ENCODE measurements around the gene SDHA. TPM values are rescaled to one million over a fixed set of nuclear protein-coding genes. Genes with fewer than 3 reads are reported as not detected.
A peak's percentile ranks its signal among the peaks of the same experiment; 100 is the strongest.

SDHA gene
- total RNA-seq, 1 experiment from 2014 or later, result 134 TPM

DNA sequence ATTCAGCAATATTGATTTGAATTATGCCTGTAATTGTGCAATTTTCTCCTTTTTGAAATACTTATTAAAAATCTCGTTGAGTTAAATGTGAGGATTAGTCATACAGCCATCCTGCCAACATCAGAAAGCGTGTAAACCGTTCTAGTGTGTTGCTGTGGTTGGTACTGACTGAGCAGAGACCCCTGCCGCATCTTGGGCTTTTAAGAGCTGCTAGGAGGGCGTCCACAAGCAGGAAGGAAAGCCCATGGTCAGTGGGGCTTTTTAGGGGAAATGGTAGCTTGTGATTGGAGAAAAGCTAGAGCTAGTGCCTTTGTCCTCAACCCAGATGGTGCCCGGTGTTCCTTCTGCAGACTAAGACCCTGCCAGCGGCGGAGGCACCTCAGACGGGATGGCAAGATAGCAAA is 1.3 kb downstream of the SDHA start:
- Histone ChIP-seq H3K27me3 (ENCODE audit: insufficient read depth, low read length) (no peaks in the 10 kb centered on the region), H4K20me1 (ENCODE audit: insufficient read depth) (no peaks in the 10 kb centered on the region; the same call in 1 of the 2 replicates), H3K27ac (ENCODE audit: low read depth, low read length) (no peak overlapping the region), H3K9ac (ENCODE audit: low read length) (peak overlapping the region; percentile 92), H3K4me1 (ENCODE audit: control insufficient read depth in 1 of 2, insufficient read depth in 2 of 2, low read length in 2 of 2) (peaks cover 0 to 10% of the 10 kb centered on the region in 2 experiments; a peak in 1 of 4 replicates), H3K9me3 (ENCODE audit: control insufficient read depth in 1 of 2, insufficient read depth in 1 of 2, low read depth in 1 of 2, low read length in 2 of 2) (no peaks in the 10 kb centered on the region), H3K9me2 (ENCODE audit: insufficient read depth) (no peaks in the 10 kb centered on the region), H3K4me2 (ENCODE audit: low read length) (peak overlapping the region; percentile 67), H3K4me3 (replicated peaks in 1 of 2; ENCODE audit: low read depth in 1 of 2, low read length in 2 of 2) (peak overlapping the region; percentile 86), H3K36me3 (ENCODE audit: control insufficient read depth in 1 of 2, insufficient read depth in 2 of 2, low read length in 2 of 2) (peaks cover 0 to 6% of the 10 kb centered on the region in 2 experiments; a peak in 1 of 4 replicates), H3K79me2 (ENCODE audit: insufficient read depth, low read length) (peaks cover 64% of the 10 kb centered on the region), H2AFZ (ENCODE audit: low read depth, low read length, poor library complexity, severe bottlenecking) (no peak overlapping the region)
- ChIA-PET POLR2A (no interaction called here), RAD21 (ENCODE audit: low non-redundant PET in 1 of 2, low total read pairs in 2 of 2, uncharacterized antibody in 2 of 2, unreplicated experiment in 2 of 2) (no interaction called here), CTCF (interaction anchor here (1.4 kb wide), 1 partner anchor 31 kb away, joined by 4 read pairs; no protein-coding TSS in a partner anchor)
- intact Hi-C loops (cut with micrococcal nuclease), result no loop called here
- DNase-seq (ENCODE audit: low read depth, low spot score) (no peak), ATAC-seq (no peak)
- BruUV-seq (replicated peaks), result TSS peak; percentile 45
- TF ChIP-seq EZH2 (IDR thresholded peaks at IDR 0.05) (no peak), ELF1 (IDR thresholded peaks at IDR 0.05; ENCODE audit: borderline replicate concordance, low read depth) (no peak), POLR2A (IDR thresholded peaks at IDR 0.05; ENCODE audit: borderline replicate concordance, extremely low read depth, insufficient read depth, insufficient read length) (no peak), YY1 (IDR thresholded peaks at IDR 0.05; ENCODE audit: extremely low read depth, insufficient replicate concordance, low read depth, low read length) (no peak)

DNA sequence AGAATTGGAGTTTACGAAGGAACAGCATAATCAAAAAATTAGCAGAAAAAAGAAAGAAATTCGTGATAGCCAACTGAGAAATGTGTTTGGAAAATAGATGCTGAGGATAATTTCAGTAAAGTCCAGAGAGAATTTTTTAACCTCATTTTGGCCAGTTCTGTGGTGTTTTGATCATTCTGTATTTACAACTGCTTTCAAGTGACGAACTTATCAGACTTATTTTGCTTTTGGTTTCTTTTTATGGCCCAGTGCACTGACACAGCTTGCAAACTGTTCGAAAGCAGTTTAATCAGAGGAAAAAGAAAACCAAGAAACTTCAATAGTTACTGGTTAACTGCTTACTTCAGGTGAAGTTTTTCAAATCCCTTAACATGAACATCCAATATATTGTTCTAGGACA is 1.9 kb downstream of the SDHA start:
- no peaks in the 10 kb centered on the region for H3K9me3 ChIP-seq (ENCODE audit: control insufficient read depth in 1 of 2, insufficient read depth in 1 of 2, low read depth in 1 of 2, low read length in 2 of 2)
- no peak overlapping the region for H3K27ac ChIP-seq (ENCODE audit: low read depth, low read length)
- peak overlapping the region; percentile 67 for H3K4me2 ChIP-seq (ENCODE audit: low read length)
- ChIA-PET POLR2A (no interaction called here), RAD21 (ENCODE audit: low non-redundant PET in 1 of 2, low total read pairs in 2 of 2, uncharacterized antibody in 2 of 2, unreplicated experiment in 2 of 2) (no interaction called here), CTCF (interaction anchor here (1.4 kb wide), 1 partner anchor 32 kb away, joined by 4 read pairs; no protein-coding TSS in a partner anchor)
- peaks cover 63% of the 10 kb centered on the region for H3K79me2 ChIP-seq (ENCODE audit: insufficient read depth, low read length)
- ATAC-seq (no peak), DNase-seq (ENCODE audit: low read depth, low spot score) (no peak)
- intact Hi-C loops (cut with micrococcal nuclease), result no loop called here
- peaks cover 0 to 10% of the 10 kb centered on the region in 2 experiments; a peak in 1 of 4 replicates for H3K4me1 ChIP-seq (ENCODE audit: control insufficient read depth in 1 of 2, insufficient read depth in 2 of 2, low read length in 2 of 2)
- H3K27me3 ChIP-seq (ENCODE audit: insufficient read depth, low read length), result no peaks in the 10 kb centered on the region
- H3K9ac ChIP-seq (ENCODE audit: low read length), result peak overlapping the region; percentile 92; the same call in 1 of the 2 replicates
- H2AFZ ChIP-seq (ENCODE audit: low read depth, low read length, poor library complexity, severe bottlenecking), result no peak overlapping the region
- H3K9me2 ChIP-seq (ENCODE audit: insufficient read depth), result no peaks in the 10 kb centered on the region
- H3K36me3 ChIP-seq (ENCODE audit: control insufficient read depth in 1 of 2, insufficient read depth in 2 of 2, low read length in 2 of 2), result peaks cover 4 to 11% of the 10 kb centered on the region in 2 experiments; a peak in 3 of 4 replicates
- H4K20me1 ChIP-seq (ENCODE audit: insufficient read depth), result no peaks in the 10 kb centered on the region; the same call in 1 of the 2 replicates
- no TSS peak for BruUV-seq (replicated peaks)
- peak overlapping the region in 1 of 2 experiments; percentile 86; a peak in 1 of 4 replicates for H3K4me3 ChIP-seq (replicated peaks in 1 of 2; ENCODE audit: low read depth in 1 of 2, low read length in 2 of 2)
- TF ChIP-seq, protein P1, sequence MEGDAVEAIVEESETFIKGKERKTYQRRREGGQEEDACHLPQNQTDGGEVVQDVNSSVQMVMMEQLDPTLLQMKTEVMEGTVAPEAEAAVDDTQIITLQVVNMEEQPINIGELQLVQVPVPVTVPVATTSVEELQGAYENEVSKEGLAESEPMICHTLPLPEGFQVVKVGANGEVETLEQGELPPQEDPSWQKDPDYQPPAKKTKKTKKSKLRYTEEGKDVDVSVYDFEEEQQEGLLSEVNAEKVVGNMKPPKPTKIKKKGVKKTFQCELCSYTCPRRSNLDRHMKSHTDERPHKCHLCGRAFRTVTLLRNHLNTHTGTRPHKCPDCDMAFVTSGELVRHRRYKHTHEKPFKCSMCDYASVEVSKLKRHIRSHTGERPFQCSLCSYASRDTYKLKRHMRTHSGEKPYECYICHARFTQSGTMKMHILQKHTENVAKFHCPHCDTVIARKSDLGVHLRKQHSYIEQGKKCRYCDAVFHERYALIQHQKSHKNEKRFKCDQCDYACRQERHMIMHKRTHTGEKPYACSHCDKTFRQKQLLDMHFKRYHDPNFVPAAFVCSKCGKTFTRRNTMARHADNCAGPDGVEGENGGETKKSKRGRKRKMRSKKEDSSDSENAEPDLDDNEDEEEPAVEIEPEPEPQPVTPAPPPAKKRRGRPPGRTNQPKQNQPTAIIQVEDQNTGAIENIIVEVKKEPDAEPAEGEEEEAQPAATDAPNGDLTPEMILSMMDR (IDR thresholded peaks at IDR 0.05 in 2 of 3, conservative IDR thresholded peaks at IDR 0.05 in 1 of 3; ENCODE audit: borderline replicate concordance in 1 of 3, insufficient read depth in 1 of 3, low read depth in 2 of 3, low read length in 2 of 3), result no peak
- TF ChIP-seq ELF1 (IDR thresholded peaks at IDR 0.05; ENCODE audit: borderline replicate concordance, low read depth) (no peak), EGR1 (IDR thresholded peaks at IDR 0.05; ENCODE audit: low read depth) (no peak), SRF (IDR thresholded peaks at IDR 0.05; ENCODE audit: low read depth) (no peak), POLR2A (IDR thresholded peaks at IDR 0.05; ENCODE audit: borderline replicate concordance, extremely low read depth, insufficient read depth, insufficient read length) (no peak), POLR2AphosphoS5 (IDR thresholded peaks at IDR 0.05; ENCODE audit: low read depth, low read length) (no peak), EZH2 (IDR thresholded peaks at IDR 0.05) (no peak), EZH2phosphoT487 (IDR thresholded peaks at IDR 0.05; ENCODE audit: borderline replicate concordance) (no peak), SIN3A (IDR thresholded peaks at IDR 0.05; ENCODE audit: low read depth) (no peak), ZFX (IDR thresholded peaks at IDR 0.05) (no peak), FOSL1 (IDR thresholded peaks at IDR 0.05; ENCODE audit: low read depth) (no peak), TCF7L2 (IDR thresholded peaks at IDR 0.05; ENCODE audit: borderline replicate concordance, extremely low read depth, insufficient read depth, insufficient read length) (no peak), RAD21 (IDR thresholded peaks at IDR 0.05; ENCODE audit: low read depth) (no peak), CBX3 (IDR thresholded peaks at IDR 0.05; ENCODE audit: low read depth) (no peak), JUND (IDR thresholded peaks at IDR 0.05) (no peak), YY1 (IDR thresholded peaks at IDR 0.05; ENCODE audit: extremely low read depth, insufficient replicate concordance, low read depth, low read length) (no peak)
- TF ChIP-seq, protein P2, sequence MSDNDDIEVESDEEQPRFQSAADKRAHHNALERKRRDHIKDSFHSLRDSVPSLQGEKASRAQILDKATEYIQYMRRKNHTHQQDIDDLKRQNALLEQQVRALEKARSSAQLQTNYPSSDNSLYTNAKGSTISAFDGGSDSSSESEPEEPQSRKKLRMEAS (IDR thresholded peaks at IDR 0.05), result no peak

Measured in HCT116 (cell line).